ENCODE measurements around the gene CARMIL3. TPM values are rescaled to one million over a fixed set of nuclear protein-coding genes. Genes with fewer than 3 reads are reported as not detected.

CARMIL3 gene
- total RNA-seq, 2 experiments from 2014 or later = 0.05 to 0.11 TPM

- H3K27ac ChIP-seq (ENCODE audit: low read depth in 1 of 2, low read length in 2 of 2) = no peak overlapping the region
- Mint-ChIP-seq H3K36me3 (ENCODE audit: low read depth) (no peaks in the 10 kb centered on the region), H3K4me1 (ENCODE audit: low read depth) (peaks cover 17% of the 10 kb centered on the region), H3K27ac (no peak overlapping the region), H3K4me3 (peak overlapping the region; percentile 0), H3K27me3 (no peaks in the 10 kb centered on the region), H3K9me3 (no peaks in the 10 kb centered on the region)
- CTCF ChIA-PET = no interaction called here
- DNase-seq (no peak), ATAC-seq (ENCODE audit: poor library complexity) (no peak)
- intact Hi-C loops (cut with DNase I, micrococcal nuclease) = no loop called here
- peaks cover 18% of the 10 kb centered on the region for H3K4me1 ChIP-seq (ENCODE audit: insufficient read depth, low read length)
- H3K27me3 ChIP-seq (ENCODE audit: control insufficient read depth in 1 of 2, insufficient read depth in 2 of 2, low read length in 2 of 2) = no peaks in the 10 kb centered on the region
- H3K4me3 ChIP-seq (ENCODE audit: low read length) = no peak overlapping the region
- H3K9me3 ChIP-seq (ENCODE audit: control insufficient read depth in 1 of 2, insufficient read depth in 1 of 2, low read length in 2 of 2) = no peaks in the 10 kb centered on the region
- POLR2A ChIA-PET = interaction anchor here (1.1 kb wide), 1 partner anchor 29 kb away, joined by 3 read pairs; the partner anchor contains the start of gene DCAF11
- no peak for TF ChIP-seq CTCF (IDR thresholded peaks at IDR 0.05)
- H3K36me3 ChIP-seq (ENCODE audit: insufficient read depth, low read length) = no peaks in the 10 kb centered on the region
These were observed 33.4 kb downstream of the CARMIL3 start for GRCh38 chr14:24085215-24085614.

GRCh38 chr14:24086193-24086955 is 34.6 kb downstream of the CARMIL3 start:
- ATAC-seq (ENCODE audit: poor library complexity) (no peak), DNase-seq (no peak)
- H3K27ac ChIP-seq (ENCODE audit: low read depth in 1 of 2, low read length in 2 of 2) = no peak overlapping the region
- intact Hi-C loops (cut with DNase I, micrococcal nuclease) = no loop called here
- no peak for TF ChIP-seq CTCF (IDR thresholded peaks at IDR 0.05)
- Mint-ChIP-seq H3K4me1 (ENCODE audit: low read depth) (peaks cover 14% of the 10 kb centered on the region), H3K9me3 (no peaks in the 10 kb centered on the region), H3K36me3 (ENCODE audit: low read depth) (no peaks in the 10 kb centered on the region), H3K27ac (no peak overlapping the region), H3K4me3 (no peak overlapping the region), H3K27me3 (no peaks in the 10 kb centered on the region)
- no peak overlapping the region for H3K4me3 ChIP-seq (ENCODE audit: low read length)
- CTCF ChIA-PET = no interaction called here
- no peaks in the 10 kb centered on the region for H3K36me3 ChIP-seq (ENCODE audit: insufficient read depth, low read length)
- no peaks in the 10 kb centered on the region for H3K27me3 ChIP-seq (ENCODE audit: control insufficient read depth in 1 of 2, insufficient read depth in 2 of 2, low read length in 2 of 2)
- H3K4me1 ChIP-seq (ENCODE audit: insufficient read depth, low read length) = peaks cover 14% of the 10 kb centered on the region
- no peaks in the 10 kb centered on the region for H3K9me3 ChIP-seq (ENCODE audit: control insufficient read depth in 1 of 2, insufficient read depth in 1 of 2, low read length in 2 of 2)
- POLR2A ChIA-PET = interaction anchor here (0.8 kb wide), 1 partner anchor 8 kb away, joined by 3 read pairs; no protein-coding TSS in a partner anchor

GRCh38 chr14:24087004-24087403 is 35.2 kb downstream of the CARMIL3 start:
- H3K4me1 ChIP-seq (ENCODE audit: insufficient read depth, low read length) = peaks cover 8% of the 10 kb centered on the region
- no peaks in the 10 kb centered on the region for H3K36me3 Mint-ChIP-seq (ENCODE audit: low read depth)
- H3K4me3 ChIP-seq (ENCODE audit: low read length) = no peak overlapping the region
- ATAC-seq (ENCODE audit: poor library complexity) = no peak
- DNase-seq = no peak
- no peak overlapping the region for H3K27ac ChIP-seq (ENCODE audit: low read depth in 1 of 2, low read length in 2 of 2)
- H3K36me3 ChIP-seq (ENCODE audit: insufficient read depth, low read length) = no peaks in the 10 kb centered on the region
- H3K27me3 Mint-ChIP-seq = no peaks in the 10 kb centered on the region
- H3K27me3 ChIP-seq (ENCODE audit: control insufficient read depth in 1 of 2, insufficient read depth in 2 of 2, low read length in 2 of 2) = no peaks in the 10 kb centered on the region
- no peak overlapping the region for H3K4me3 Mint-ChIP-seq
- no peak overlapping the region for H3K27ac Mint-ChIP-seq
- intact Hi-C loops (cut with DNase I, micrococcal nuclease) = no loop called here
- H3K9me3 Mint-ChIP-seq = no peaks in the 10 kb centered on the region
- H3K4me1 Mint-ChIP-seq (ENCODE audit: low read depth) = peaks cover 10% of the 10 kb centered on the region
- ChIA-PET POLR2A (interaction anchor here (0.8 kb wide), 1 partner anchor 9 kb away, joined by 3 read pairs; no protein-coding TSS in a partner anchor), CTCF (no interaction called here)
- H3K9me3 ChIP-seq (ENCODE audit: control insufficient read depth in 1 of 2, insufficient read depth in 1 of 2, low read length in 2 of 2) = no peaks in the 10 kb centered on the region
- no peak for TF ChIP-seq CTCF (IDR thresholded peaks at IDR 0.05)

All from CD4-positive, alpha-beta T cell (primary cell).